GM06990 (cell line): ENCODE measurements around the gene RAD51D.

Experiments
- DNase-seq: peaks from one replicate; pipeline ENCODE4 v3.0.0-alpha.2; 2011; ENCODE audit not compliant: insufficient read length; ENCODE audit errors: extremely low read depth
- H3K27me3 ChIP-seq: replicated peaks from 2 replicates; pipeline ENCODE4 v1.6.0; 2011; ENCODE audit warnings: low read length; ENCODE audit not compliant: control insufficient read depth, insufficient read depth
- H3K36me3 ChIP-seq: 2 replicates; pipeline ENCODE4 v1.5.1; 2011; ENCODE audit warnings: low read length; ENCODE audit not compliant: control insufficient read depth, insufficient read depth
- H3K4me3 ChIP-seq: replicated peaks from 2 replicates; pipeline ENCODE4 v1.5.1; 2011; ENCODE audit warnings: low read depth, mild to moderate bottlenecking, control low read depth, low read length
- CTCF ChIP-seq: IDR thresholded peaks from 2 replicates; pipeline ENCODE4 v1.5.1; 2011; ENCODE audit warnings: low read length, control low read depth, mild to moderate bottlenecking, inconsistent platforms; ENCODE audit not compliant: insufficient read depth, poor library complexity, severe bottlenecking

RAD51D gene

GRCh38 chr17:35163886-35164285 is 44.2 kb upstream of the RAD51D start:
- Histone ChIP-seq H3K4me3 (no peak overlapping the region), H3K27me3 (no peaks in the 10 kb centered on the region; the same call in none of the 2 replicates), H3K36me3 (no peaks in the 10 kb centered on the region)
- no peak for TF ChIP-seq CTCF
- DNase-seq, result no peak

GRCh38 chr17:35162755-35163154 is 43.1 kb upstream of the RAD51D start:
- no peak for TF ChIP-seq CTCF
- no peaks in the 10 kb centered on the region for H3K36me3 ChIP-seq
- DNase-seq, result no peak
- no peak overlapping the region for H3K4me3 ChIP-seq
- H3K27me3 ChIP-seq, result no peaks in the 10 kb centered on the region; the same call in none of the 2 replicates

- Histone ChIP-seq H3K4me3 (no peak overlapping the region), H3K36me3 (no peaks in the 10 kb centered on the region), H3K27me3 (no peaks in the 10 kb centered on the region; the same call in 1 of the 2 replicates)
- no peak for DNase-seq
- no peak for TF ChIP-seq CTCF
Observed at GRCh38 chr17:35161281-35161761, 41.7 kb upstream of the RAD51D start.

GRCh38 chr17:35160354-35161201 is 40.9 kb upstream of the RAD51D start:
- DNase-seq, result no peak
- Histone ChIP-seq H3K36me3 (no peaks in the 10 kb centered on the region), H3K4me3 (no peak overlapping the region), H3K27me3 (no peaks in the 10 kb centered on the region; the same call in 1 of the 2 replicates)
- TF ChIP-seq CTCF, result no peak

GRCh38 chr17:35159940-35160339 is 40.3 kb upstream of the RAD51D start:
- TF ChIP-seq CTCF, result no peak
- no peaks in the 10 kb centered on the region; the same call in 1 of the 2 replicates for H3K27me3 ChIP-seq
- H3K36me3 ChIP-seq, result no peaks in the 10 kb centered on the region
- DNase-seq, result no peak
- H3K4me3 ChIP-seq, result no peak overlapping the region

GRCh38 chr17:35155246-35155645 is 35.6 kb upstream of the RAD51D start:
- no peaks in the 10 kb centered on the region; the same call in 1 of the 2 replicates for H3K27me3 ChIP-seq
- no peaks in the 10 kb centered on the region for H3K36me3 ChIP-seq
- DNase-seq, result no peak
- TF ChIP-seq CTCF, result no peak
- no peak overlapping the region for H3K4me3 ChIP-seq
